Lower leg skin (tissue), 3 donors: ENCODE measurements around the gene SPSB1.

ENCODE experiments used
- POLR2A ChIP-seq, 2 donors: fragments of 450-650 bp; IDR thresholded peaks; one replicate each; pipeline ENCODE4 v1.6.1; 2016 to 2017; ENCODE audit warnings: antibody characterized with exemption in 2 of 2, mild to moderate bottlenecking in 1 of 2, moderate library complexity in 1 of 2
- TF ChIP-seq, protein P1 (sequence below), 3 donors: fragments of 450-650 bp; IDR thresholded peaks; one replicate each; pipeline ENCODE4 v1.5.1; 2016; ENCODE audit warnings: antibody characterized with exemption in 3 of 3, mild to moderate bottlenecking in 3 of 3, moderate library complexity in 2 of 3

- TF ChIP-seq, protein P1, sequence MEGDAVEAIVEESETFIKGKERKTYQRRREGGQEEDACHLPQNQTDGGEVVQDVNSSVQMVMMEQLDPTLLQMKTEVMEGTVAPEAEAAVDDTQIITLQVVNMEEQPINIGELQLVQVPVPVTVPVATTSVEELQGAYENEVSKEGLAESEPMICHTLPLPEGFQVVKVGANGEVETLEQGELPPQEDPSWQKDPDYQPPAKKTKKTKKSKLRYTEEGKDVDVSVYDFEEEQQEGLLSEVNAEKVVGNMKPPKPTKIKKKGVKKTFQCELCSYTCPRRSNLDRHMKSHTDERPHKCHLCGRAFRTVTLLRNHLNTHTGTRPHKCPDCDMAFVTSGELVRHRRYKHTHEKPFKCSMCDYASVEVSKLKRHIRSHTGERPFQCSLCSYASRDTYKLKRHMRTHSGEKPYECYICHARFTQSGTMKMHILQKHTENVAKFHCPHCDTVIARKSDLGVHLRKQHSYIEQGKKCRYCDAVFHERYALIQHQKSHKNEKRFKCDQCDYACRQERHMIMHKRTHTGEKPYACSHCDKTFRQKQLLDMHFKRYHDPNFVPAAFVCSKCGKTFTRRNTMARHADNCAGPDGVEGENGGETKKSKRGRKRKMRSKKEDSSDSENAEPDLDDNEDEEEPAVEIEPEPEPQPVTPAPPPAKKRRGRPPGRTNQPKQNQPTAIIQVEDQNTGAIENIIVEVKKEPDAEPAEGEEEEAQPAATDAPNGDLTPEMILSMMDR (IDR thresholded peaks at IDR 0.05), result no peak
- TF ChIP-seq POLR2A (IDR thresholded peaks at IDR 0.05), result no peak
Observed at GRCh38 chr1:9331016-9331415, 38.3 kb downstream of the SPSB1 start.
